Measurements from ENCODE around the gene RTP3.

- no peak for TF ChIP-seq EZH2 (IDR thresholded peaks at IDR 0.05; ENCODE audit: insufficient read depth, poor library complexity, severe bottlenecking)
- no peak for TF ChIP-seq EZH2phosphoT487 (IDR thresholded peaks at IDR 0.05; ENCODE audit: insufficient read depth, low read depth)
These were observed 28.0 kb upstream of the RTP3 start for GRCh38 chr3:46469680-46470357.

Data from GM23248 (cell line).